Loucy (cell line): ENCODE data around the gene SLC22A23.

Experiments
- H2AFZ ChIP-seq: fragments of 200-600 bp; sonication (generic); 2 replicates; pipeline ENCODE4 v1.6.0; 2016; ENCODE audit warnings: antibody characterized with exemption, mild to moderate bottlenecking, low read length, moderate library complexity
- H3F3A ChIP-seq: fragments of 200-600 bp; 2 replicates; pipeline ENCODE4 v1.6.0; 2016; ENCODE audit warnings: antibody characterized with exemption, low read depth, mild to moderate bottlenecking
- H3K27me3 ChIP-seq: fragments of 200-600 bp; sonication (generic); 2 replicates; pipeline ENCODE4 v1.6.1; 2014; ENCODE audit warnings: low read length, mild to moderate bottlenecking; ENCODE audit not compliant: insufficient read depth, poor library complexity, severe bottlenecking
- H3K36me3 ChIP-seq: fragments of 200-600 bp; sonication (generic); 2 replicates; pipeline ENCODE4 v1.6.1; 2016; ENCODE audit warnings: low read length; ENCODE audit not compliant: insufficient read depth
- H3K4me1 ChIP-seq: fragments of 200-600 bp; sonication (generic); 2 replicates; pipeline ENCODE4 v1.5.1; 2014; ENCODE audit warnings: low read length, mild to moderate bottlenecking; ENCODE audit not compliant: insufficient read depth, poor library complexity, severe bottlenecking
- H3K4me2 ChIP-seq: fragments of 200-600 bp; sonication (generic); 2 replicates; pipeline ENCODE4 v1.6.0; 2014; ENCODE audit warnings: antibody characterized with exemption, low read length, low read depth, mild to moderate bottlenecking; ENCODE audit not compliant: poor library complexity, severe bottlenecking
- H3K4me3 ChIP-seq: fragments of 200-600 bp; sonication (generic); 2 replicates; pipeline ENCODE4 v1.5.1; 2014; ENCODE audit warnings: low read length, mild to moderate bottlenecking, mixed read lengths; ENCODE audit not compliant: poor library complexity, severe bottlenecking
- H3K79me2 ChIP-seq: fragments of 200-600 bp; sonication (generic); 2 replicates; pipeline ENCODE4 v1.6.1; 2014; ENCODE audit warnings: low read length; ENCODE audit not compliant: insufficient read depth
- H3K9ac ChIP-seq: fragments of 200-600 bp; sonication (generic); 2 replicates; pipeline ENCODE4 v1.6.0; 2014; ENCODE audit warnings: mild to moderate bottlenecking, low read depth, low read length, moderate library complexity; ENCODE audit not compliant: poor library complexity, severe bottlenecking
- H3K9me2 ChIP-seq: fragments of 200-600 bp; sonication (generic); replicated peaks from 2 replicates; pipeline ENCODE4 v1.6.1; 2016; ENCODE audit warnings: low read depth, low read length, mixed read lengths
- H3K9me3 ChIP-seq: fragments of 200-600 bp; sonication (generic); 2 replicates; pipeline ENCODE4 v1.6.1; 2014; ENCODE audit warnings: mild to moderate bottlenecking, antibody characterized with exemption, low read length, low read depth; ENCODE audit not compliant: insufficient read depth
- H4K20me1 ChIP-seq: fragments of 200-600 bp; sonication (generic); 2 replicates; pipeline ENCODE4 v1.6.0; 2014; ENCODE audit warnings: antibody characterized with exemption, low read length, mild to moderate bottlenecking; ENCODE audit not compliant: insufficient read depth, poor library complexity, severe bottlenecking
- EZH2phosphoT487 ChIP-seq: fragments of 200-600 bp; IDR thresholded peaks from 2 replicates; pipeline ENCODE4 v1.6.1; 2018; ENCODE audit warnings: antibody characterized with exemption, mild to moderate bottlenecking, moderate library complexity, borderline replicate concordance
- TF ChIP-seq, protein P1 (sequence below): fragments of 200-600 bp; sonication (generic); conservative IDR thresholded peaks from 2 replicates; pipeline ENCODE4 v1.5.1; 2014; ENCODE audit warnings: mild to moderate bottlenecking, antibody characterized with exemption, low read length

The SLC22A23 gene

DNA sequence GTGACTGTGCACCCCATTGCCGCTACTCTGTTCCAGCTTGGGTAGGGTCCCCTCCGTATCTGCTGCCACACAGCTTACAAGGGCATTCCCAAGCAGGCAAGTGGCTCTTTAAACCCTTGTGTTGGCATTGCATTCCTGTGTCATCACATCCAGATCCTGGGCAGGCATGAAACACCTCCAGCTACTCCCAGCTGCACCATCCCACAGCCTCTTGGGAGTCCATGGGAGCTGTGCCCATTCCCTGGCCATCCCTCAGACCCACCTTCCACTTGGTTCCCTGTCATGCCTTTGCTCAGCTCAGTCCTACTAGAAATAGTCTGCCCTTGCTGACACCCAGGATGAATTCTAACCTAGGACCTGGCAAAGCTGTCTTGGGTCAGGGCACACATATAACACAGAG lies 110.4 kb downstream of the SLC22A23 start:
- no peak overlapping the region for H2AFZ ChIP-seq
- no peaks in the 10 kb centered on the region for H3K9me2 ChIP-seq
- no peaks in the 10 kb centered on the region for H3K9me3 ChIP-seq
- no peak overlapping the region for H3K9ac ChIP-seq
- no peaks in the 10 kb centered on the region for H3K27me3 ChIP-seq
- no peak for TF ChIP-seq EZH2phosphoT487
- TF ChIP-seq, protein P1, sequence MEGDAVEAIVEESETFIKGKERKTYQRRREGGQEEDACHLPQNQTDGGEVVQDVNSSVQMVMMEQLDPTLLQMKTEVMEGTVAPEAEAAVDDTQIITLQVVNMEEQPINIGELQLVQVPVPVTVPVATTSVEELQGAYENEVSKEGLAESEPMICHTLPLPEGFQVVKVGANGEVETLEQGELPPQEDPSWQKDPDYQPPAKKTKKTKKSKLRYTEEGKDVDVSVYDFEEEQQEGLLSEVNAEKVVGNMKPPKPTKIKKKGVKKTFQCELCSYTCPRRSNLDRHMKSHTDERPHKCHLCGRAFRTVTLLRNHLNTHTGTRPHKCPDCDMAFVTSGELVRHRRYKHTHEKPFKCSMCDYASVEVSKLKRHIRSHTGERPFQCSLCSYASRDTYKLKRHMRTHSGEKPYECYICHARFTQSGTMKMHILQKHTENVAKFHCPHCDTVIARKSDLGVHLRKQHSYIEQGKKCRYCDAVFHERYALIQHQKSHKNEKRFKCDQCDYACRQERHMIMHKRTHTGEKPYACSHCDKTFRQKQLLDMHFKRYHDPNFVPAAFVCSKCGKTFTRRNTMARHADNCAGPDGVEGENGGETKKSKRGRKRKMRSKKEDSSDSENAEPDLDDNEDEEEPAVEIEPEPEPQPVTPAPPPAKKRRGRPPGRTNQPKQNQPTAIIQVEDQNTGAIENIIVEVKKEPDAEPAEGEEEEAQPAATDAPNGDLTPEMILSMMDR: no peak
- H3F3A ChIP-seq: no peaks in the 10 kb centered on the region
- no peaks in the 10 kb centered on the region for H4K20me1 ChIP-seq
- no peak overlapping the region for H3K4me2 ChIP-seq
- H3K36me3 ChIP-seq: no peaks in the 10 kb centered on the region
- no peak overlapping the region for H3K4me3 ChIP-seq
- H3K79me2 ChIP-seq: no peaks in the 10 kb centered on the region
- H3K4me1 ChIP-seq: peaks cover 30% of the 10 kb centered on the region

DNA sequence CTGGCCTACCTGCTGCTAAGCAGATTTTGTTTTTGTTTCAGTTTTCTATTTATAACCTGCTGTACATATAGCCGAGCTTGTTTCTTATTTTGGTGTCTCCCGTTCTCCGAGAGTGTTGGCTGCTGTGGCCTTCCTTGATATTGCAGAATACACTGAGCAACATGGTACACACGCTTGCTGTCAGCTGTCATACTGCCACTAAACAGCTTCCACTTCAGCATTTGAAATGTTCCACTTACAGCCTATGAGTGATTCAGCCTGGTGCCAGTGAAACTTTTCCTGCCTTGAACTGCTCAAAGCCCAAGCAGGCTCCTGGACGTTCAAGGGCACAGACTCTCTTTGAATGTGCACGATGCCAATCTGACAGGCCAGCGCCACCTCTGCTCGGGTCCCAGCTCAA lies 111.0 kb downstream of the SLC22A23 start:
- H3K4me2 ChIP-seq: no peak overlapping the region
- H2AFZ ChIP-seq: no peak overlapping the region
- H3K9me2 ChIP-seq: no peaks in the 10 kb centered on the region
- H3K9me3 ChIP-seq: no peaks in the 10 kb centered on the region
- H3K4me1 ChIP-seq: peaks cover 24% of the 10 kb centered on the region
- no peaks in the 10 kb centered on the region for H3K27me3 ChIP-seq
- H3K9ac ChIP-seq: no peak overlapping the region
- H3K4me3 ChIP-seq: no peak overlapping the region
- no peaks in the 10 kb centered on the region for H4K20me1 ChIP-seq
- H3F3A ChIP-seq: no peaks in the 10 kb centered on the region
- H3K79me2 ChIP-seq: no peaks in the 10 kb centered on the region
- TF ChIP-seq, protein P1: no peak
- no peak for TF ChIP-seq EZH2phosphoT487
- H3K36me3 ChIP-seq: no peaks in the 10 kb centered on the region

DNA sequence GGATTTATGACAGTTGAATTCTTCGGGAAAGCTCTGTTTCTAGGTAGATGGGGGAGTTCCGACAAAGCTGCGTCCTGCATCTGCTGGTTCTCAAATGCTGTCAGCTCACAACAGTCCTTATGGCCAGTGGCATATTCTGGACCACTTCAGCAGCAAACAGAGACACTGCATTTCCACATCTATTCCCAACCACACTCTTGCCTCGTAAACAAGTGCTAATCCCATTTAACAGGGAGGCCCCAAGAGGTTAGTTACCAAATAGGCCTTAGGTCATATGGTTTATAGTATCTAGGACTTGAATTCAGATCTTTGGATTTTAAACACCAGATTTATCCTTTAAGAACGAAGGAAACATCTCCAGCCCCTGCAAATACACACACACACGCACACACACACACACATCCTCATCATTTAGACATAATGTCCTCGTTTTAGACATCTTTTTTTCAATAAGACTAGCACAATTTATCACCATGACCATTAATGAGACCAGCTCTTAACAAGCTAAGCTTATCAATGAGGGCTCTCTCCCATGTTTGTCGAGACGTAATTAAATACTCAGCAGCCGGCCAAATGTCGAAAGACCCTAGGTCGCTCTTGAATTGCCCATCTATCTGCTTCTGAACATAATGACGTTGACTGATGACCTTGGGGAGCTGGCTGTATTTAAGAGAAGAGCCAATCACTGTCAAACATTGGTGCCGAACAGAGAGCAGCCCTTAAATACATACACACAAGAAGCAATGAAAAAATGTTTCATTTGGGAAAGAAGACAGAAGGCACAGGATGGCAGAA lies 113.6 kb downstream of the SLC22A23 start:
- H3F3A ChIP-seq: no peaks in the 10 kb centered on the region
- H3K9ac ChIP-seq: no peak overlapping the region
- H3K4me3 ChIP-seq: no peak overlapping the region
- H3K9me3 ChIP-seq: no peaks in the 10 kb centered on the region
- H3K4me2 ChIP-seq: no peak overlapping the region
- H3K4me1 ChIP-seq: peaks cover 9% of the 10 kb centered on the region
- TF ChIP-seq, protein P1: no peak
- no peak for TF ChIP-seq EZH2phosphoT487
- no peaks in the 10 kb centered on the region for H4K20me1 ChIP-seq
- H3K27me3 ChIP-seq: no peaks in the 10 kb centered on the region
- H2AFZ ChIP-seq: no peak overlapping the region
- no peaks in the 10 kb centered on the region for H3K36me3 ChIP-seq
- H3K9me2 ChIP-seq: no peaks in the 10 kb centered on the region
- no peaks in the 10 kb centered on the region for H3K79me2 ChIP-seq
